Thyroid gland (tissue), 4 donors: ENCODE data around the gene KRTAP10-3. TPM values are rescaled to one million over a fixed set of nuclear protein-coding genes. Genes with fewer than 3 reads are reported as not detected.

ENCODE experiments used
- DNase-seq, 2 donors: peaks; one replicate each; pipeline ENCODE4 v3.0.0-alpha.2; 2019
- H3K27ac ChIP-seq, 3 donors: fragments of 200-600 bp; sonication (generic); 1 replicate in 2 of 3; 2 replicates in 1 of 3; pipeline ENCODE4 v1.5.1; 2016 to 2019; ENCODE audit warnings: mild to moderate bottlenecking in 1 of 3, moderate library complexity in 1 of 3
- H3K27me3 ChIP-seq: fragments of 200-600 bp; sonication (generic); one replicate; pipeline ENCODE4 v1.5.1; 2019
- H3K36me3 ChIP-seq, 2 donors: fragments of 200-600 bp; sonication (generic); one replicate each; pipeline ENCODE4 v1.5.1; 2016 to 2019
- H3K4me1 ChIP-seq, 2 donors: fragments of 200-600 bp; sonication (generic); one replicate each; pipeline ENCODE4 v1.5.1; 2017 to 2019
- H3K4me3 ChIP-seq, 3 donors: fragments of 200-600 bp; sonication (generic); replicated peaks in 1 of 3; 1 replicate in 2 of 3; 2 replicates in 1 of 3; pipeline ENCODE4 v1.5.1; 2016; ENCODE audit warnings: mild to moderate bottlenecking in 1 of 3
- H3K9me3 ChIP-seq: fragments of 200-600 bp; sonication (generic); one replicate; pipeline ENCODE4 v1.5.1; 2017
- POLR2A ChIP-seq, 2 donors: fragments of 450-650 bp; IDR thresholded peaks; one replicate each; pipeline ENCODE4 v1.6.1; 2017; ENCODE audit warnings: antibody characterized with exemption in 2 of 2, mild to moderate bottlenecking in 2 of 2, moderate library complexity in 1 of 2
- WGBS, 2 donors: methylation state at CpG; one replicate each; pipeline ENCODE4 v1.1.5; 2017; 5-methylcytosine and 5-hydroxymethylcytosine counted together
- intact Hi-C: fragments of 100-400 bp; cut with DNase I; formaldehyde crosslinking; loops from one replicate; pipeline ENCODE4 v1.15.1; 2023
- total RNA-seq, 4 donors: library from RNA; depleted of rRNA; stranded (reverse); fragments of >200 nt; gene quantifications; one replicate each; pipeline ENCODE4 v1.2.3, GENCODE V29; 2016
- TF ChIP-seq, protein P1 (sequence below), 6 experiments: fragments of 200-600 bp in 3 of 6; fragments of 450-650 bp in 3 of 6; sonication (generic) in 3 of 6; IDR thresholded peaks; one replicate each; pipeline ENCODE4 v1.5.1; 2016 to 2019; ENCODE audit warnings: antibody characterized with exemption in 6 of 6, mild to moderate bottlenecking in 2 of 6, inconsistent platforms in 1 of 6, moderate library complexity in 1 of 6

Gene KRTAP10-3, protein sequence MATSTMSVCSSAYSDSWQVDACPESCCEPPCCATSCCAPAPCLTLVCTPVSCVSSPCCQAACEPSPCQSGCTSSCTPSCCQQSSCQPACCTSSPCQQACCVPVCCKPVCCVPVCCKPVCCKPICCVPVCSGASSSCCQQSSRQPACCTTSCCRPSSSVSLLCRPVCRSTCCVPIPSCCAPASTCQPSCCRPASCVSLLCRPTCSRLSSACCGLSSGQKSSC
- total RNA-seq, result not detected

DNA sequence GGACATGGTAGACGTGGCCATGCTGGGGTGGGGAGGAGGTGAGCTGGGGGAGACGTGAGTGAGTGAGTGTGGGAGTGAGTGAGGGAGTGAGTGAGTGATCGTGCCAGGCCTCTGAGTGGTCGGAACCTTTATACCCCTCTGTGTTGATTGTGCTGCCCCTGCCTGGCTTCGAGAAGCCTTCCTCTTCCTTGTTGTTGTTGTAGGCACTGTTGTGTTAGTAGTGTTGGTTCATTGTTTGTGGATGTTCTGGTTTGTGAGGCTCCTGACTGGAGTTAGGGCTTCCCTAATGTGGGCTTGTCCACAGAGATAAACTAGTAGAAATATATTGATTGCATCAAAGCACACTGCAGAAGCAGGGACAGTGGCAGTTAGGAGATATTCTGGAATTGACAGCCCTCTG is at the start of gene KRTAP10-3:
KRTAP10-3 (minus strand) TSS at position 101 of the 400 bp plus-strand sequence; CDS start at position 21, 80 bp downstream.
- H3K4me3 ChIP-seq, result no peak within 1 kb of the TSS
- H3K9me3 ChIP-seq, result no peaks in the 10 kb centered on the region
- no peak for TF ChIP-seq POLR2A (IDR thresholded peaks at IDR 0.05)
- TF ChIP-seq, protein P1, sequence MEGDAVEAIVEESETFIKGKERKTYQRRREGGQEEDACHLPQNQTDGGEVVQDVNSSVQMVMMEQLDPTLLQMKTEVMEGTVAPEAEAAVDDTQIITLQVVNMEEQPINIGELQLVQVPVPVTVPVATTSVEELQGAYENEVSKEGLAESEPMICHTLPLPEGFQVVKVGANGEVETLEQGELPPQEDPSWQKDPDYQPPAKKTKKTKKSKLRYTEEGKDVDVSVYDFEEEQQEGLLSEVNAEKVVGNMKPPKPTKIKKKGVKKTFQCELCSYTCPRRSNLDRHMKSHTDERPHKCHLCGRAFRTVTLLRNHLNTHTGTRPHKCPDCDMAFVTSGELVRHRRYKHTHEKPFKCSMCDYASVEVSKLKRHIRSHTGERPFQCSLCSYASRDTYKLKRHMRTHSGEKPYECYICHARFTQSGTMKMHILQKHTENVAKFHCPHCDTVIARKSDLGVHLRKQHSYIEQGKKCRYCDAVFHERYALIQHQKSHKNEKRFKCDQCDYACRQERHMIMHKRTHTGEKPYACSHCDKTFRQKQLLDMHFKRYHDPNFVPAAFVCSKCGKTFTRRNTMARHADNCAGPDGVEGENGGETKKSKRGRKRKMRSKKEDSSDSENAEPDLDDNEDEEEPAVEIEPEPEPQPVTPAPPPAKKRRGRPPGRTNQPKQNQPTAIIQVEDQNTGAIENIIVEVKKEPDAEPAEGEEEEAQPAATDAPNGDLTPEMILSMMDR (IDR thresholded peaks at IDR 0.05), result no peak
- H3K27me3 ChIP-seq, result no peaks in the 10 kb centered on the region
- WGBS, 2 donors, result 64 to 79% methylated on average over 5 of the region's 5 CpGs
- H3K27ac ChIP-seq, result no peak within 1 kb of the TSS
- no peak for DNase-seq
- H3K36me3 ChIP-seq, result no peaks in the 10 kb centered on the region
- no peaks in the 10 kb centered on the region for H3K4me1 ChIP-seq
- intact Hi-C loops, result no loop called here

DNA sequence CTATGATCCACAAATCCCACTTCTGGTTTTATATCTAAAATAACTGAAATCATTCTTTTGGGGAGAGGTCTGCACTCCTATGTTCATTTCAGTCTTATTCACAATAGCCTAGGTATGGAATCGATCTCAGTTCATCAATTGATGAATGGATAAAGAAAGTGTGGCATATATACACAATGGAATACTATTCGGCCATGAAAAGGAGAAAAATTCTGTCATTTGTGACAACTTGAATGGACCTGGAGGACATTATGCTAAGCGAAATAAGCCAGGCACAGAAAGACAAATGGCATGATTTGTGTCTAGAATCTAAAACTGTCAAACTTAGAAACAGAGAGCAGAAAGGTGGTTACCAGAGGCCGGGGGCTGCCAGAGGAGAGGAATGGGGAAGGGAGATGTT is 47.9 kb upstream of the KRTAP10-3 start:
- Histone ChIP-seq H3K27me3 (no peaks in the 10 kb centered on the region), H3K27ac (no peak overlapping the region), H3K4me1 (no peaks in the 10 kb centered on the region), H3K36me3 (no peaks in the 10 kb centered on the region), H3K4me3 (no peak overlapping the region), H3K9me3 (no peaks in the 10 kb centered on the region)
- intact Hi-C loops, result no loop called here
- no peak for DNase-seq
- 79 to 83% methylated on average over 4 of the region's 4 CpGs for WGBS, 2 donors
- TF ChIP-seq, protein P1 (IDR thresholded peaks at IDR 0.05), result no peak
- TF ChIP-seq POLR2A (IDR thresholded peaks at IDR 0.05), result no peak

DNA sequence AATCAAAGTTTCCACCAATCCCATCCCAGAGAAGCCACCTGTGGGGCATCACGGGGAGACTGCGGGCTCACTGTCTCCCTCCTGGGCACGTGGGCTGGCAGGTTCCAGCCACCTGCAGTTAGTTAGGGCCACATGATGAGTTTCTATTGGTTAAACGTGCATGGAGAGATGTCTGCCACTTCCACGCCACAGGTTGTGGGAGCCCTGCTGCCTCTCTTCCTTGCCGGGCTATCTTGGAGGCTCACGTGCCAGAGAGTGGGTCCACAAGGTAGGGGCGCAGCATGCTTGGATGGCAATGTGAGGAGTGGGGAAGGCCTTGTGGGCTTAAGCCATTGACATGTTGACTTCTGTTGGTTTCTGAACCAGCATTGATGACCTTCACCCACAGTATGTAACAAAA is 45.3 kb upstream of the KRTAP10-3 start:
- Histone ChIP-seq H3K4me1 (no peaks in the 10 kb centered on the region), H3K27me3 (no peaks in the 10 kb centered on the region), H3K36me3 (no peaks in the 10 kb centered on the region), H3K4me3 (no peak overlapping the region), H3K27ac (no peak overlapping the region), H3K9me3 (no peaks in the 10 kb centered on the region)
- intact Hi-C loops, result no loop called here
- TF ChIP-seq, protein P1 (IDR thresholded peaks at IDR 0.05), result no peak
- no peak for TF ChIP-seq POLR2A (IDR thresholded peaks at IDR 0.05)
- 88 to 96% methylated on average over 8 of the region's 8 CpGs for WGBS, 2 donors
- no peak for DNase-seq

DNA sequence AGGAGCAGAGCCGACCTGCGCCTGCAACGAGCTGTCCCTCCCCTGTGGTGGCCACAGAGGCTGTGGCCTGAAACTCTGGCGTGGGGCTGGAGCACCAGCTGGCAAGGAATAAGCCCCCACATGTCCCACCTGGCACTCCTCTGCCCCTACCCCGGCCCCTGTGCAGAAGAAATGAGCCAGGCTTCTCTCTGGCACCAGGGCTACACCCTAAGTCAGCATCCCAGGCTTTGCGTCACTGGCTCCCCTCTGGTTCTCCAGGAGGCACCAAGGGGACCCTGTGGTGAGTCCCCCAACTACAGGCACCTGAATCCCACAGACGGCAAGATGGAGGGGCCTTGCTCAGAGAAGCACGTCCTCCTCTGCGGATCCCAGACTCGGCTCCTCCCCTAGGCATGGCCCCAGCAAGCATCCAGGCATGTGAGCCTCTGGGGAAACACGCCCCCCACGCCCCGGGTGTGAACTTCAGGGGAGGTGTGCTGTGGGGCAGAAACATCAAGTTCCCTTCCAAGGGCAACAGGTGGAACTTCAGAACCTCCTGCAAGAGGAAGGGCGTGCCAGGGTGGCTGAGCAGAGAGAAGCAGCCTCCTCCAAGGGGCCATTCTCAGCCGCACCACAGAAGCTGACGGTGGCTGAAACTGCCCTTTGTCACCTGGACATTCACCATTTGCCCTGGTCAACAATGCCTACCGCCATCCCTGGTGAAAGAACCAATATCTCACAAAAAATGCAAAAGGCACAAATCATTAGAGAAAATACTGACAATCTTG is 44.7 kb upstream of the KRTAP10-3 start:
- DNase-seq, result no peak

More for the DNA sequence above, 44.7 kb upstream of the KRTAP10-3 start:
- Histone ChIP-seq H3K9me3 (no peaks in the 10 kb centered on the region), H3K4me3 (no peak overlapping the region), H3K27me3 (no peaks in the 10 kb centered on the region), H3K36me3 (no peaks in the 10 kb centered on the region), H3K27ac (no peak overlapping the region), H3K4me1 (no peaks in the 10 kb centered on the region)
- intact Hi-C loops, result no loop called here
- WGBS, 2 donors, result 56 to 61% methylated on average over 15 to 17 of the region's 17 CpGs
- TF ChIP-seq, protein P1 (IDR thresholded peaks at IDR 0.05), result no peak
- TF ChIP-seq POLR2A (IDR thresholded peaks at IDR 0.05), result no peak
